Omental fat pad (tissue), 4 donors: ENCODE data around the gene SOX5. TPM values are rescaled to one million over a fixed set of nuclear protein-coding genes. Genes with fewer than 3 reads are reported as not detected.

Experiments
- ATAC-seq: fragments of 150-250 bp; one replicate; pipeline ENCODE4 v1.9.1; 2016; ENCODE audit warnings: mild to moderate bottlenecking, moderate library complexity; ENCODE audit not compliant: low FRiP score
- DNase-seq: peaks from one replicate; pipeline ENCODE4 v3.0.0-alpha.2; 2019; ENCODE audit warnings: low spot score
- CTCF ChIP-seq, 3 donors: fragments of 450-650 bp; IDR thresholded peaks; one replicate each; pipeline ENCODE4 v1.5.1; 2016 to 2017; ENCODE audit warnings: antibody characterized with exemption in 3 of 3, mild to moderate bottlenecking in 3 of 3, moderate library complexity in 2 of 3
- total RNA-seq, 4 donors: library from RNA; depleted of rRNA; stranded (reverse); fragments of >200 nt; gene quantifications; one replicate each; pipeline ENCODE4 v1.1.0, GENCODE V29; 2016

Gene SOX5
- total RNA-seq, 4 donors from 2014 or later, result 22.1 to 67.6 (median 34.6) TPM

- ATAC-seq, result no peak
- no peak for TF ChIP-seq CTCF (IDR thresholded peaks at IDR 0.05)
- no peak for DNase-seq
These were observed 145.9 kb downstream of the SOX5 start for GRCh38 chr12:23803540-23803939.

GRCh38 chr12:23795494-23795893 lies 154.0 kb downstream of the SOX5 start:
- no peak for TF ChIP-seq CTCF (IDR thresholded peaks at IDR 0.05)
- no peak for ATAC-seq
- DNase-seq, result no peak

- no peak for ATAC-seq
- no peak for TF ChIP-seq CTCF (IDR thresholded peaks at IDR 0.05)
- no peak for DNase-seq
These were observed 168.4 kb downstream of the SOX5 start for GRCh38 chr12:23781118-23781517.

GRCh38 chr12:23775208-23775607 lies 174.3 kb downstream of the SOX5 start:
- no peak for DNase-seq
- TF ChIP-seq CTCF (IDR thresholded peaks at IDR 0.05), result no peak
- ATAC-seq, result no peak

- no peak for TF ChIP-seq CTCF (IDR thresholded peaks at IDR 0.05)
- ATAC-seq (no peak), DNase-seq (no peak)
These were observed 178.1 kb downstream of the SOX5 start for GRCh38 chr12:23771240-23771949.

GRCh38 chr12:23770202-23770938 lies 179.1 kb downstream of the SOX5 start:
- no peak for TF ChIP-seq CTCF (IDR thresholded peaks at IDR 0.05)
- DNase-seq (no peak), ATAC-seq (no peak)

GRCh38 chr12:23767834-23768233 lies 181.6 kb downstream of the SOX5 start:
- no peak for TF ChIP-seq CTCF (IDR thresholded peaks at IDR 0.05)
- no peak for DNase-seq
- ATAC-seq, result no peak
